ENCODE results near the gene SNX18. TPM values are rescaled to one million over a fixed set of nuclear protein-coding genes. Genes with fewer than 3 reads are reported as not detected.
A peak's percentile ranks its signal among the peaks of the same experiment; 100 is the strongest.

SNX18 gene, protein sequence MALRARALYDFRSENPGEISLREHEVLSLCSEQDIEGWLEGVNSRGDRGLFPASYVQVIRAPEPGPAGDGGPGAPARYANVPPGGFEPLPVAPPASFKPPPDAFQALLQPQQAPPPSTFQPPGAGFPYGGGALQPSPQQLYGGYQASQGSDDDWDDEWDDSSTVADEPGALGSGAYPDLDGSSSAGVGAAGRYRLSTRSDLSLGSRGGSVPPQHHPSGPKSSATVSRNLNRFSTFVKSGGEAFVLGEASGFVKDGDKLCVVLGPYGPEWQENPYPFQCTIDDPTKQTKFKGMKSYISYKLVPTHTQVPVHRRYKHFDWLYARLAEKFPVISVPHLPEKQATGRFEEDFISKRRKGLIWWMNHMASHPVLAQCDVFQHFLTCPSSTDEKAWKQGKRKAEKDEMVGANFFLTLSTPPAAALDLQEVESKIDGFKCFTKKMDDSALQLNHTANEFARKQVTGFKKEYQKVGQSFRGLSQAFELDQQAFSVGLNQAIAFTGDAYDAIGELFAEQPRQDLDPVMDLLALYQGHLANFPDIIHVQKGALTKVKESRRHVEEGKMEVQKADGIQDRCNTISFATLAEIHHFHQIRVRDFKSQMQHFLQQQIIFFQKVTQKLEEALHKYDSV
- total RNA-seq (2014; rRNA removed), result 14.3 and 16.5 TPM in 2 replicates
- Bru-seq, nascent RNA, result percentile 58 among the genes with signal in this experiment
- percentile 64 among the genes with signal in this experiment for BruChase-seq, experiment 1, labeled RNA remaining after a 6-hour chase
- percentile 60 among the genes with signal in this experiment for BruChase-seq, experiment 2, labeled RNA remaining after a 2-hour chase
- long read RNA-seq, full-length matches to known transcripts, result 8 of 16 reads
- long read RNA-seq, partial matches to known transcripts, result 0 of 16 reads
- long read RNA-seq, other reads (novel, unspliced or antisense), result 8 of 16 reads

DNA sequence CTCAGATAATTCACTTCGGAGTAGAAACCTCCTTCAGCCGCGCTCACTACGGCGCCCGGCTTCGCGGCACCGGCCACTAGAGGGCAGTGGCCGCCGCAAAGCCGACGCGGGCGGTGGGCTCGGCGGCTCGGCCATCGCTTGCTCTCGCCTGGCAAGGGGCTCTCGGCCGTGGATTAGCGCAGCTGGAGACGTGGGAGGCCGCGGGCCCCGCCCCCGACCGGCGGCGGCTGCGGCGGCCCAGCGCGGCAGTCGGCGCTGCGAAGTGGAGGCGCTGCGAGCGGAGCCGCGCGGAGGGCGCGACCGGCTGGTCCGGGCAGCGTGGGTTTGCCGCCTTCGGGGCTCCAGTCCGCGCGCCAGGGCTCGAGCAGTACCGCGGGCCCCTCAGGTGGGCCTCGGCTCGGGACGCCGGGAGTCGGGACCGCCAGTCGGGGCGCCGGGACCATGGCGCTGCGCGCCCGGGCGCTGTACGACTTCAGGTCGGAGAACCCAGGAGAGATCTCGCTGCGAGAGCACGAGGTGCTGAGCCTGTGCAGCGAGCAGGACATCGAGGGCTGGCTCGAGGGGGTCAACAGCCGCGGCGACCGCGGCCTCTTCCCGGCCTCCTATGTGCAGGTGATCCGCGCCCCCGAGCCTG is at the start of gene SNX18:
Gene SNX18, plus strand, starts transcription at position 248 of the 634 bp plus-strand sequence. Its CDS starts 194 bp downstream, at position 442.
- ChIA-PET POLR2A (ENCODE audit: unreplicated experiment) (interaction anchor here (0.5 kb wide), 1 partner anchor 331 kb away, joined by 4 read pairs; no protein-coding TSS in a partner anchor), CTCF (interaction anchor here (0.7 to 2.7 kb wide), 5 partner anchors 225 to 630 kb away, joined by 3 to 28 read pairs (median 4); no protein-coding TSS in a partner anchor)
- Histone ChIP-seq H3K4me2 (ENCODE audit: low read length) (peak within 1 kb of the TSS; percentile 89), H3F3A (ENCODE audit: low read length, unreplicated experiment) (no peaks in the 10 kb centered on the region), H3K27ac (ENCODE audit: low read length) (no peak within 1 kb of the TSS), H3K27me3 (ENCODE audit: low read length) (no peaks in the 10 kb centered on the region), H3K9ac (ENCODE audit: low read length) (peak within 1 kb of the TSS; percentile 66), H2AFZ (ENCODE audit: low read length) (peak within 1 kb of the TSS; percentile 88), H3K79me2 (ENCODE audit: low read length) (peaks cover 45% of the 10 kb centered on the region), H3K9me2 (replicated peaks; ENCODE audit: low read length) (no peaks in the 10 kb centered on the region), H3K4me3 (ENCODE audit: low read length) (peak within 1 kb of the TSS; percentile 76), H4K20me1 (ENCODE audit: low read length) (0 out of 2 replicates have a peak, but pooled peaks cover 8% of the 10 kb centered on the region), H3K36me3 (ENCODE audit: low read depth, low read length) (no peaks in the 10 kb centered on the region), H3K4me1 (ENCODE audit: insufficient read depth, low read length) (peaks cover 21% of the 10 kb centered on the region), H3K9me3 (ENCODE audit: low read length) (no peaks in the 10 kb centered on the region)
- intact Hi-C loops (cut with micrococcal nuclease), result loop anchor here (1.0 to 5.0 kb wide), 5 partner anchors 105 to 378 kb away; no protein-coding TSS in a partner anchor
- TF ChIP-seq EZH2 (IDR thresholded peaks at IDR 0.05; ENCODE audit: low read length, unreplicated experiment), result no peak
- TF ChIP-seq, protein P1, sequence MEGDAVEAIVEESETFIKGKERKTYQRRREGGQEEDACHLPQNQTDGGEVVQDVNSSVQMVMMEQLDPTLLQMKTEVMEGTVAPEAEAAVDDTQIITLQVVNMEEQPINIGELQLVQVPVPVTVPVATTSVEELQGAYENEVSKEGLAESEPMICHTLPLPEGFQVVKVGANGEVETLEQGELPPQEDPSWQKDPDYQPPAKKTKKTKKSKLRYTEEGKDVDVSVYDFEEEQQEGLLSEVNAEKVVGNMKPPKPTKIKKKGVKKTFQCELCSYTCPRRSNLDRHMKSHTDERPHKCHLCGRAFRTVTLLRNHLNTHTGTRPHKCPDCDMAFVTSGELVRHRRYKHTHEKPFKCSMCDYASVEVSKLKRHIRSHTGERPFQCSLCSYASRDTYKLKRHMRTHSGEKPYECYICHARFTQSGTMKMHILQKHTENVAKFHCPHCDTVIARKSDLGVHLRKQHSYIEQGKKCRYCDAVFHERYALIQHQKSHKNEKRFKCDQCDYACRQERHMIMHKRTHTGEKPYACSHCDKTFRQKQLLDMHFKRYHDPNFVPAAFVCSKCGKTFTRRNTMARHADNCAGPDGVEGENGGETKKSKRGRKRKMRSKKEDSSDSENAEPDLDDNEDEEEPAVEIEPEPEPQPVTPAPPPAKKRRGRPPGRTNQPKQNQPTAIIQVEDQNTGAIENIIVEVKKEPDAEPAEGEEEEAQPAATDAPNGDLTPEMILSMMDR (conservative IDR thresholded peaks at IDR 0.05; ENCODE audit: low read depth, low read length), result peak; percentile 77
- ATAC-seq (peak; percentile 82), DNase-seq (peak; percentile 85)
- no TSS peak for BruUV-seq (replicated peaks)

DNA sequence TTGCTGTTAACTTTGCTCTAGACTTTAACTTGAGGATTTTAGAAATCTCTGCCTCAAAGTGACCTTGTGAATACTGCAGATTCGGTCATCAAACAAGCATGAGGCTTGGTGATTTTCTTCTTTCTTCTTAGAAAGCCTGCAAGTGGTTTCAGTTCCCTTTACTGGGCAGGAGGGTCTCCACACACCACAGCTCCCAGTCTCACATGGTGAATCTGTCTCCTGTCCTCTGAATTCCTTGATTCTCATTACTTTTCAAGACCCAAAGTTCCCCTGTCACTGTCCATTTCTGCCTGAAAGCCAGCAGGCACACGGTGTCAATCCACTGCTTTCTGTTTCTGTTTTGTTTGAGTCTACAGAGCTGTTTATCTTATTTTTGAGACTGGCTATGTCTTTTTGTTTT is 47.9 kb upstream of the SNX18 start:
- Histone ChIP-seq H3K9ac (ENCODE audit: low read length) (no peak overlapping the region), H3K27me3 (ENCODE audit: low read length) (no peaks in the 10 kb centered on the region), H3K4me1 (ENCODE audit: insufficient read depth, low read length) (no peaks in the 10 kb centered on the region), H3K27ac (ENCODE audit: low read length) (no peak overlapping the region), H3K79me2 (ENCODE audit: low read length) (no peaks in the 10 kb centered on the region), H3K4me2 (ENCODE audit: low read length) (0 out of 2 replicates have a peak overlapping the region, but pooled peaks have one; percentile 11), H3K9me3 (ENCODE audit: low read length) (no peaks in the 10 kb centered on the region), H3K36me3 (ENCODE audit: low read depth, low read length) (no peaks in the 10 kb centered on the region), H3K4me3 (ENCODE audit: low read length) (no peak overlapping the region), H4K20me1 (ENCODE audit: low read length) (no peaks in the 10 kb centered on the region), H3F3A (ENCODE audit: low read length, unreplicated experiment) (no peaks in the 10 kb centered on the region), H2AFZ (ENCODE audit: low read length) (0 out of 2 replicates have a peak overlapping the region, but pooled peaks have one; percentile 18), H3K9me2 (replicated peaks; ENCODE audit: low read length) (no peaks in the 10 kb centered on the region)
- ChIA-PET CTCF (no interaction called here), POLR2A (ENCODE audit: unreplicated experiment) (no interaction called here)
- TF ChIP-seq EZH2 (IDR thresholded peaks at IDR 0.05; ENCODE audit: low read length, unreplicated experiment), result no peak
- TF ChIP-seq, protein P1 (conservative IDR thresholded peaks at IDR 0.05; ENCODE audit: low read depth, low read length), result no peak
- no peak for TF ChIP-seq EZH2phosphoT487 (IDR thresholded peaks at IDR 0.05; ENCODE audit: borderline replicate concordance, low read length)
- intact Hi-C loops (cut with micrococcal nuclease), result no loop called here
- no peak for DNase-seq
- no TSS peak for BruUV-seq (replicated peaks)
- no peak for ATAC-seq
